ENCODE results near the gene UGT1A7.

The UGT1A7 gene

DNA sequence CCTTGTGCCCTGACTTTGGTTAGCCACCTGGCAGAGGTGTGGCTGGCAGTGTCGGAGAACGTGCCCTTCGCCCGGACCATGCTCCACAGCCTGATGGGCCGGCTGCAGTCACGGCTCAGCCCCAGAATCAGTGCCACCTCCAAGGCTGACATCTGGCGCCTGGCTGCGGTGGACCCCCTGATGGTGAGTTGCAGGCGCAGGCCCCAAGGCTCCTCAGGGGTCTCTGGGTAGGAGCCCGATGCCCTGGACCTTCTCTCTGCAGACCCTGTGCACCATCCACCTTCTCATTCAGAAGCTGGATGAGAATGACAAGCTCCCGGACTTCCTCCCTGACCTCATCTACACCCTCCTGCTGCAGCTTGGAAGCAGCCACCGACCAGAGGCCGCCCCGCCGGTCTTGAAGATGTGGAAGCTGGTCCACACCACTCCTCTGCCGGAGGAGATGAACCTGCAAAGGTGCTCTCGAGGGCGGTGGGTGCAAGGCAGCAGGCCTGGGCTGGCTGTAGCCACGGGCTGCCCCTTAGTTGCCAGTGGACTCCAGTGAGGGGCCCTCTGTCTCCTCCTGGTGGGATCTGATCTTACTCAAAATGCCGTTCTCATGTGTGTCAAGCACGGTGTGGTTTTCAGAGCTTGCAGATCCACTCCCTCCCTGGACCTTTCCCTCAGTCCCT is 140.5 kb downstream of the UGT1A7 start:
- Histone ChIP-seq H3K27me3 (ENCODE audit: insufficient read depth, low read length, poor library complexity) (no peaks in the 10 kb centered on the region), H3K9ac (ENCODE audit: low read length) (no peak overlapping the region), H3K23ac (ENCODE audit: low read length) (no peak overlapping the region), H3K4ac (ENCODE audit: low read depth, low read length) (no peak overlapping the region), H4K5ac (ENCODE audit: low read length) (no peak overlapping the region), H3K4me2 (ENCODE audit: low read length) (no peak overlapping the region), H4K8ac (ENCODE audit: low read depth, low read length) (no peak overlapping the region), H3K18ac (ENCODE audit: low read length) (no peak overlapping the region), H2BK120ac (ENCODE audit: low read depth, low read length) (no peak overlapping the region), H3K36me3 (ENCODE audit: control insufficient read depth, insufficient read depth, low read length) (no peaks in the 10 kb centered on the region), H2AK5ac (ENCODE audit: low read length) (no peak overlapping the region), H3K4me3 (ENCODE audit: low read length) (no peak overlapping the region), H3K56ac (ENCODE audit: low read length) (no peak overlapping the region), H2BK5ac (ENCODE audit: low read length) (no peak overlapping the region), H3K79me1 (ENCODE audit: low read length) (no peaks in the 10 kb centered on the region), H3K79me2 (ENCODE audit: control insufficient read depth, insufficient read depth, low read length) (no peaks in the 10 kb centered on the region), H3K27ac (ENCODE audit: low read depth, low read length) (no peak overlapping the region), H3K4me1 (ENCODE audit: control insufficient read depth, low read depth, low read length) (no peaks in the 10 kb centered on the region), H2BK15ac (replicated peaks; ENCODE audit: low read depth) (no peak overlapping the region)
- no CpG with 5 or more reads among the region's 21 CpGs for WGBS (ENCODE audit: extremely low coverage, insufficient coverage, low lambda C conversion rate)
- no peak for DNase-seq

Data from mesendoderm (in vitro differentiated cells).